HG03097 (cell line): ENCODE results near the gene PRDM13.
A peak's percentile ranks its signal among the peaks of the same experiment; 100 is the strongest.
"Not testable (repeated sequence)": the region's sequence is repeated elsewhere in the genome, so short reads cannot be mapped to it uniquely, and the experiment has no call there.

Source experiments
- ATAC-seq: cut with Tn5 transposase; IDR thresholded peaks from one replicate; pipeline ENCODE4 v1.9.1; 2021; ENCODE audit not compliant: unreplicated experiment, low FRiP score

Gene PRDM13

DNA sequence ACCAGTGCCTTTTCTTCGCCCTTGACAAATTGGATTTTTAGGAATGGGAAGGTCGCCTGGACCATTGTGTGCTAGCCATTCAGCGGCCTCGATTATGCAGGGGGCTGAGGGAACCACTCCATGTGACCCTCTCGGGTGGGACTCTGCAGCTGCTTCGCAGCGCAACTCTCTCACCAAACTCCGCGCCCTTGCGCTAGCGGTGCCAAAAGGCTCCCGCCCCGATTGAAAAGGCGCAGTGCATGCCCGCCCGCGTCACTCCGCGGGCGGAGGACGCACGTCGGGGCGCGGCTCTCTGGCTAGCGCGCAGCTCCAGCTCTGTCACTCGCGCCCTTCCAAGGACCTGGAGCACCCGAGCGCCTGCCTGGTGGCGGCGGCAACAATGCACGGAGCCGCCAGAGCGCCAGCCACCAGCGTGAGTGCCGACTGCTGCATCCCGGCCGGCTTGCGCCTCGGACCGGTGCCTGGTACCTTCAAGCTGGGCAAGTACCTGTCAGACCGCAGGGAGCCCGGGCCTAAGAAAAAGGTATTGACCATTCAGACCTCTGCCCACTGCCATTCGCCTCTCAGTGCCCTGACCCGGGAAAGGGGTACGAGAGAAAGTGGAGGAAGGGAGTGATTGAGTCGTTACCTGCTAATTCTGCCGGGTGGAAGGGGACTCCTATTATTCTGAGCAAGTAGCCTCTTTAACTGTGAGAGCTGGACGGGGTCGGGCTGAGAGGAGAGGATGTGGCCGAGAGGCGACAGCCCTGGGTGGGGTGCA, at the start of gene PRDM13:
Gene PRDM13, plus strand, starts transcription at position 178 of the 760 bp plus-strand sequence. Its CDS starts 202 bp downstream, at position 380.
- ATAC-seq, result no peak

DNA sequence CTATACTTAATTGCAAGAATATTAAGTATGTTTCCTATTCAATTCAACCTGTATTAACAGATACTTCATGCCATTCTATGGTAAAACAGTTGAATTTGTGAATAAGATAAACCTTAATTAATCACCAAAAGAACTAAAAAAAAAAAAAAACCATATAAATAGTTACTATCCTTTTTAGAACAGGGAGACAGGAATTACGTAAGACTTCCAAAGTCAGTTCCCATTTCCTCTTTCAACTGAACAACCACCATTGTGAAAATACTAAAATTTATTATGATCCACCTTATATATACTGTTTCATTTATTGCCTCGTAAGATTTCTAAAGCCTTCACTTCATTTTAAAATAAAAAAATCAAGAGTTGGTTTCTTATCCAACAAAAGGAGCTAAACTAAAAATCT, 47.6 kb upstream of the PRDM13 start:
- ATAC-seq, result no peak

DNA sequence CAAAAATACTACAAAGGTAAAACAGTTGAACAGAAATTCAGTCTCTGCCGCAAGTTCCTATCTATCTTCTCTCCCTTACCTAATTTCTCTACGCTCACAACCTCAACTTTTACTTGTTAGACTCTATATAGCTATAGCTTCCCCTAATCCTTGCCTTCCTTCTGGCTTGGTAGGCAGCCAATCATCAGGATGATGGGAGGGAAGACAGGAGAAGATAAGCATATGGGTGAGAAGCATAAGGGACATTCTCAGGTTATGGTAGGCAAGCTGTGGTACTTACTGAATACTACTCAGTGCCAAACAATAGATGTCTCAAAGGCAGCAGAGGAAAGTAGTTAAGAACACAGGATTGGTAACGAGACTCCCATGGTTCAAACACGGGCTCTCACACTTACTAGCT, 46.0 kb upstream of the PRDM13 start:
- ATAC-seq, result no peak

- ATAC-seq, result no peak
Measured at GRCh38 chr6:99563056-99563723, 43.4 kb upstream of the PRDM13 start.

DNA sequence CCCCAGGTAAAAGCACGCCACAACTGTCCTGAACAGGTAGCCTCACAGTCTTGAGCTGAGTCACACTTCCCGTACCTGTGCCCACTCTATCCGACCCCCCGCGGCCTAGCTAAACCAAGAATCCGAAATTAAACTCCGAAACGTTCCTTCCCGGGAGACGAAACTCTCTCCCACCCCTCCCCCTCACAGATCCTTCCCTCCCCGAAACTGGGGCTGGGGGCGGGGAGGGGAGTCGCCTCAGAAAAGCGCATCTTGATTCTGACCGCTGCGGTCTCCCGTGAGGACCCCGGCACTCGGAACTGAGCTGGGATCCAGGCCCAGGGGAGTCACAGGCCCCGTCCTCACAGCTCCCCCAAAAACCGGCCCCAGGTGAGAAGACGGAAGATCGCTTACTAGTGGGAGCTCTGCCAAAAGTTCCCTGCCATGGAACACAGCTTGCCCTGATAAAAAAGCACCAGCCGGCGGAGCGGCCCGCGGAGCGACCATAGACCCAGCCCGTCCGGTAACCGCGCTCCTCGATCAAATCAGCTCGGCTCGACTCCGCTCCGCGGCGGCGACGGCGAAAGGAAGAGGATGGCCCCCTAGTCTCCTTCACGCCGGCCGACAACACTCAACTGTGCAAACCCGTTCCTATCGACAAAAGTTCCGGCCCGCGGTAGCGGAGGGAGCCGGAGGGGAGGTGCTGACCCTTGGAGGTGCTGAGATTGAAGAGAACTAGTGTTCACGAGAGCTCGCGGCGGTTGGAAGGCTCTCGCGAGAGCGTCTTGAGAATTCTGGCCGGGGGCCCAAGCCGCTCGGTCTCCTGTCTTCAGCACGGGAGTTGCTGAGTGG, 38.3 kb upstream of the PRDM13 start, which contains the start of gene CCNC:
Gene CCNC, minus strand, starts transcription at position 558 of the 831 bp plus-strand sequence. Its CDS starts 133 bp downstream, at position 425.
- peak; percentile 99 for ATAC-seq

- ATAC-seq, result no peak
Measured at GRCh38 chr6:99573980-99574617, 32.5 kb upstream of the PRDM13 start.

DNA sequence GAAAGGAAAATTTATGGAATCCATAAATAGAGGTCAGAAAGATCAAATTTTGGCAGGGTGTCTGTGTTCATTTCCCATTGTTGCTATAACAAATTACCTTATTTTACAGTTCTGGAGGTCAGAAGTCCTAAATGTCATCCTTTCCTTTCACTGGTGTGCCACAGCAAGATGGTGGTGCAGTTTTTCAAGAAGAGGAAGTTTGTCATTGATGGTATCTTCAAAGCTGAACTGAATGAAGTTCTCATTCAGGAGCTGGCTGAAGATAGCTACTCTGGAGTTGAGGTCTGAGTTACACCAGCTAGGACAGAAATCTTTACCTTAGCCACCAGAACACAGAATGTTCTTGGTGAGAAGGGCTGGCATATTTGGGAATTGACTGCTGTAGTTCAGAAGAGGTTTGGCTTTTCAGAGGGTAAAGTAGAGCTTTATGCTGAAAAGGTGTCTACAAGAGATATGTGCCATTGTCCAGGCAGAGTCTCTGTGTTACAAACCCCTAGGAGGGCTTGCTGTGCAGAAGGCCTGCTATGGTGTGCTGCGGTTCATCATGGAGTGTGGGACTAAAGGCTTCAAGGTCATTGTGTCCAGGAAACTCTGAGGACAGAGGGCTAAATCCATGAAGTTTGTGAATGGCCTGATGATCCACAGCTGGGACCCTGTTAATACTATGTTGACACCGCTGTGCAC, 30.9 kb upstream of the PRDM13 start:
- ATAC-seq, result no peak

DNA sequence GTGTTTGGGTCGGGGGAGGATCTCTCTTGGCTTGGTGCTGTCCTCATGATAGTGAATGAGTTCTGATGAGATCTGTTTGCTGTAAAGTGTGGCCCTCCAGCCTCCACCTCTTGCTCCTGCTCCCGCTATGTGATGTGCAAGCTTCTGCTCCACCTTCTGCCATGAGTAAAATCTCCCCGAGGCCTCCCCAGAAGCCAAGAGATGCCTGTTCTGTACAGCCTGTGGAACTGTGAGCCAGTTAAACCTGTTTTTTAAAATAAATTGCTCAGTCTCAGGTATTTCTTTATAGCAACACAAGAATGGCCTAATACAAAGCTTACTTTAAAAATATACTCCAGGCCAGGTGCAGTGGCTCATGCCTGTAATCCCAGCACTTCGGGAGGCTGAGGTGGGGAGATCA, 26.9 kb upstream of the PRDM13 start:
- ATAC-seq, result no peak

GRCh38 chr6:99587792-99588191, 18.8 kb upstream of the PRDM13 start:
- ATAC-seq, result no peak

DNA sequence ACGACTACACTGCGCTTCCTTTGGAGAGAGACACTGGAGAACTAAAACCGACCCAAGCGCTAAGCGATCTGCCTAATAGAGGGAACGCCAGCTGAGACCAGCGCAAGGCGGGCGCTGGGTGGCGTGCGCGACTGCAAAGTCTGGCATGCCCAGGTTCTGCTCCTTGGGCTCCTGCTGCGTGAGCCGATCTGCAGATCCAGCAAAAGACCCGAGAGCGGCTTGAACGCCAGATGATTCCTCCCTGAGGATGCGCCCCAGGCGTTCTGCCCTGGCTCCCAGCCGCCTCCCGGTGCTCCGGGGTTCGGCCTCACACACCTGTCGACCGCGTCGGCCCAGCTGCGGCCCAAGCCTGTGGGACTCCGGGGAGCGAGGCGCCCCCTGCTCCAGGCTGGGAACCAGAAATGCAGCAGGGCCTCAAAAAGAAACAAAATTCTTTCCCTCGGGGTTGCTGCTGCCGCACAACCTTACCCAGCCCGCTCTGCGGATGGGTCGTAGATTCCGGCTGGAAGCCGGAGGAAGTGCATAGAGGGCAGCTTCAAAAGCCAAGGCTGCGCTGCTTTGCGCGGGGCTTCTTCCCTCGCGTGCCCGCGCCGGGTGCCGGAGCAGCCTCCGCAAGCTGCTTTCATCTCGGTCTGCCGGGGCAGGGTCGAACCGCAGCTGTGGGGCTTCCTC, 17.9 kb upstream of the PRDM13 start:
- peak; percentile 97 for ATAC-seq

GRCh38 chr6:99589290-99589672, 17.4 kb upstream of the PRDM13 start:
- ATAC-seq, result peak; percentile 10

DNA sequence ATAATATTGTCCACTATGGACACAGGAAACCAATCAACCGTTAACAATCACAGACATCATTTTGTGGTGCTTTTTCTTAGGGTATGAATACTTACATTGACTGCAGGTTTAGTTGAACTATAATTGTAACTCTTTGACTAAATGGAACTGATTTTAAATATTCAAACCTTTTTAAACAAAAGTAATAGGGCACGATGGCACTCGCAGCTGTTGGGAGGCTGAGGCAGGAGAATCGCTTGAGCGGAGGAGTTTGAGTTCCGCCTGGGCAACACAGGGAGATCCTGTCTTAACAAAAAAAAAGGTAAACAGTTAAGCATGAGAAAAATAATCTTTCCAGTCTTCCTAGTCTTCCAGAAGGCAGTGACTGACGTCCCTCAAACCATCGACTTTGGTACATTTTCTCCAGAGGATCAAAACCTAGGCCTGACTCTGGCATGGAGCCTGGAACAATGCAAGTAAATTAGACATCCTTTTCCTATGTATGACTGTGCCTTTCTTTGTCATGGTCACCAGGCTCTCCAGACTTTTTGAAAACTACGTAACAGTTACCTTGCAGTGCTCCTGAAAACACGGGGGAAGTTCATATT, 16.6 kb upstream of the PRDM13 start:
- no peak for ATAC-seq

DNA sequence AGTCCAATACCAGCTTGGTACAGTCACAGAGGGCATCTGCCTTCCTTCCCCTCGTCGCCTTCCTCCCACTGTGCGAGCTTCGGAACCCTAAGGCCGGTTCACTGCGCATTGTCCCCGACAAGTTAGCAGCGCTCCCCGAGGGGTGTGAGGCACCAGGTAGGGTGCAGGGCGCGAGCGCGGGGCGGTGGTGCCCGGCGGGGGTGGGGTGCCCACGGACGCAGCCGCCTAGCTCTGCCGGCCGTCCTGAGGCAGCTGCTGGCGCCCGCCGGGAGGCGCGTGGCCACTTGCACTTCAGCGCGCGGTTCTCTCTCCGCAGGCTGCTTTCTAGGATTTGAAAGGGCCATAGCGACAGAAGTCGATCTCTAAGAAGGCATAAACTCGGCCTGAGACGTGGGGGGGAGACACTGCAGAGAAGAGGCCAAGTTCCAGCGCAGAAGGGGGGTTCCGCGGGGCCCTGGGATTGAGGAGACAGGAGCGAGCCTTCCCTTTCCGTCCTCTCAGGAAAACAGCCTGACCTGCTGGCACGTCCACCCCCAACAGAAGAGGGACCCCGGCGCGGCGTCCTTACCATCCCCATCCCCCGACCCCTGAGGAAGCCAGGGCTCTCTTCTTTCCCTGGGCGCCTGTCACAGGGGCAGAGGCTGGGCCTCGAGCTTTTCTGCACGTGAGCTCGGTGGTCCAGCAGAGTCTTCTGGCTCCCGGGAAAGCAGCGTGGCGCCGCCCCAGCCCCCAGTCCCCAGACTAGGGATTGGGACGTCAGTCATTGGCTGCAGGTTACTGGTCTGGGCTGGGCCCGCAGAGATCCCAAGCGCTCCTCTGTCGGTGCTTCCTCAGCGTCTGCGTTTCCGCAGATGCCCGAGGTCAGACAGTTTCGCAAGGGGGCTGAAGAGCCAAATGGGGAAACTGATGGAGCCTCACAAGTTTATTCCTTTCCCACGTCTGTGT, 15.6 kb upstream of the PRDM13 start:
- no peak for ATAC-seq

GRCh38 chr6:99591673-99592364, 14.8 kb upstream of the PRDM13 start:
- ATAC-seq, result no peak

DNA sequence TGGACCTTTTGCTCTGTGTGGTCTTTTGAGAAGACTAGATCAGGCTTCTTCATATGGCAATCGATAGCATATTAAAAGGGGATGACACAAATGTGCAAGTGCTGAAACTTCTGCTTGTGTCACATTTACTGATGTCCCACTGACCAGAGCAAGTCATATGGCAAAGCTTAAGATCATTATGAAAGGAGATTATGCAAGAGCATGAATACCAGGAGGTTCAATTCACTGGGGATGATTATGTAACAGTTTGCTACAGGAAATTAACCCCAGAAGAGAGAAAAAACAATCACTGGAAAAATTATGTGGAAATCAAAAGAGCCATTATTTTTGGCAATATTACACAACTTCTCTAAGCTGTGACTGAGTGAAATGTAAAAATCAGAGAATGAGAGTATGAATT, 13.7 kb upstream of the PRDM13 start:
- ATAC-seq, result no peak

DNA sequence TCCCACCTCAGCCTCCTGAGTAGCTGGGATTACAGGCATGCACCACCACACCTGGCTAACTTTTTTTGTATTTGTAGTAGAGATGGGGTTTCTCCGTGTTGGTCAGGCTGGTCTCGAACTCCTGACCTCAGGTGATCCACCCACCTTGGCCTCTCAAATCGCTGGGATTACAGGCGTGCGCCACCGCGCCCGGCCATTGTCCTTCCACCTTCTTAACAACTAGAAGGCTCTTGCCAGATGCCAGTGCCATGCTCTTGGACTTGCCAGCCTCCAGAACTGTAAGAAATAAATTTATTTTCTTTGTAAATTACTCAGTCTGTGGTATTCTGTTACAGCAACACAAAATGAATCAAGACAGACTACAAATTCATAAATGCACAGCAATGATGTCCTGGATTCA, 11.9 kb upstream of the PRDM13 start:
- ATAC-seq, result not testable (repeated sequence)
